ENCODE data around the gene COMMD10. TPM values are rescaled to one million over a fixed set of nuclear protein-coding genes. Genes with fewer than 3 reads are reported as not detected.
A peak's percentile ranks its signal among the peaks of the same experiment; 100 is the strongest.

Gene COMMD10
- total and polyA plus RNA-seq, 5 donors from 2014 or later = 32.7 to 58.6 (median 46.1) TPM

GRCh38 chr5:116046261-116046660, 38.6 kb upstream of the COMMD10 start:
- no peaks in the 10 kb centered on the region for H3K36me3 ChIP-seq (ENCODE audit: control insufficient read depth, insufficient read depth, low read length)
- Mint-ChIP-seq H3K4me3 (no peak overlapping the region), H3K27ac (no peak overlapping the region), H3K4me1 (no peaks in the 10 kb centered on the region), H3K27me3 (peaks cover 22% of the 10 kb centered on the region), H3K36me3 (no peaks in the 10 kb centered on the region), H3K9me3 (no peaks in the 10 kb centered on the region)
- H3K4me3 ChIP-seq (ENCODE audit: low read depth, low read length) = no peak overlapping the region
- peaks cover 13% of the 10 kb centered on the region for H3K27me3 ChIP-seq (ENCODE audit: control insufficient read depth, insufficient read depth, low read length)
- ATAC-seq (ENCODE audit: low read depth in 2 of 2) (no peak), DNase-seq (no peak)
- no peaks in the 10 kb centered on the region for H3K4me1 ChIP-seq (ENCODE audit: control insufficient read depth, insufficient read depth, low read length, poor library complexity, severe bottlenecking)
- H3K27ac ChIP-seq (ENCODE audit: insufficient read depth, low read length, poor library complexity, severe bottlenecking) = no peak overlapping the region
- H3K9me3 ChIP-seq (ENCODE audit: control insufficient read depth in 2 of 2, low read length in 2 of 2) = no peaks in the 10 kb centered on the region

- H3K9me3 Mint-ChIP-seq = no peaks in the 10 kb centered on the region
- Histone ChIP-seq H3K27ac (ENCODE audit: insufficient read depth, low read length, poor library complexity, severe bottlenecking) (no peak overlapping the region), H3K36me3 (ENCODE audit: control insufficient read depth, insufficient read depth, low read length) (no peaks in the 10 kb centered on the region), H3K4me3 (ENCODE audit: low read depth, low read length) (no peak overlapping the region), H3K4me1 (ENCODE audit: control insufficient read depth, insufficient read depth, low read length, poor library complexity, severe bottlenecking) (no peaks in the 10 kb centered on the region), H3K9me3 (ENCODE audit: control insufficient read depth in 2 of 2, low read length in 2 of 2) (no peaks in the 10 kb centered on the region), H3K27me3 (ENCODE audit: control insufficient read depth, insufficient read depth, low read length) (peaks cover 12% of the 10 kb centered on the region)
- no peak overlapping the region for H3K27ac Mint-ChIP-seq
- ATAC-seq (ENCODE audit: low read depth in 2 of 2) (no peak), DNase-seq (no peak)
- H3K4me1 Mint-ChIP-seq = no peaks in the 10 kb centered on the region
- no peaks in the 10 kb centered on the region for H3K36me3 Mint-ChIP-seq
- peaks cover 22% of the 10 kb centered on the region for H3K27me3 Mint-ChIP-seq
- H3K4me3 Mint-ChIP-seq = no peak overlapping the region
Observed at GRCh38 chr5:116046823-116047222, 38.0 kb upstream of the COMMD10 start.

DNA sequence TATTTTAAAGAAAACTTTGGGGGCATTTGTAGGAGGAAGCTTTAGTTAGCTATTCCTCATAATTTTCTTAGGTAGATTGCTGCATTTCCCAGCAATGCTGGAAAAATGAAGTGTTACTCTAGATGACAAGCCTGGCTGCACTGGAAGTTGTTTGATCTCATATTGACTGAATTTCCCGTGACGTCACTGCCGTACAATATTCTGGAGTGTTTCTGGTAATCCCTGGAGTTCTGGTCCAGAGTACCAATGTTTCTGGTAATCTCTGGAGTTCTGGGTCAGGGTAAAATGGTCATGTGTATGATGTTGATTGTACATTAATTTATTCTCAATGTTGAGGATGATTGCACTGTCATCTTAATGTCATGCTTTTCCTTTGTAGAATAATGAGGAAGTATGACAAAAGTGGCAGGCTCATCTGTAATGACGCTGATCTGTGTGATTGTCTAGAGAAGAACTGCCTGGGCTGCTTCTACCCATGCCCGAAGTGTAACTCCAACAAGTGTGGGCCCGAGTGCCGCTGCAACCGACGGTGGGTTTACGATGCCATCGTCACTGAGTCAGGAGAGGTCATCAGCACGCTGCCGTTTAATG, 26.4 kb upstream of the COMMD10 start:
- H3K4me1 Mint-ChIP-seq = no peaks in the 10 kb centered on the region
- peaks cover 9% of the 10 kb centered on the region for H3K27me3 ChIP-seq (ENCODE audit: control insufficient read depth, insufficient read depth, low read length)
- H3K9me3 ChIP-seq (ENCODE audit: control insufficient read depth in 2 of 2, low read length in 2 of 2) = no peaks in the 10 kb centered on the region
- no peaks in the 10 kb centered on the region for H3K4me1 ChIP-seq (ENCODE audit: control insufficient read depth, insufficient read depth, low read length, poor library complexity, severe bottlenecking)
- H3K27ac ChIP-seq (ENCODE audit: insufficient read depth, low read length, poor library complexity, severe bottlenecking) = no peak overlapping the region
- H3K36me3 ChIP-seq (ENCODE audit: control insufficient read depth, insufficient read depth, low read length) = no peaks in the 10 kb centered on the region
- peaks cover 0 to 2% (median 0%) of the 10 kb centered on the region in 7 donors for H3K9me3 Mint-ChIP-seq
- no peaks in the 10 kb centered on the region for H3K36me3 Mint-ChIP-seq
- H3K4me3 Mint-ChIP-seq = no peak overlapping the region
- DNase-seq = no peak
- no peak overlapping the region for H3K4me3 ChIP-seq (ENCODE audit: low read depth, low read length)
- no peak overlapping the region for H3K27ac Mint-ChIP-seq
- peaks cover 15% of the 10 kb centered on the region for H3K27me3 Mint-ChIP-seq
- no peak for ATAC-seq (ENCODE audit: low read depth in 2 of 2)

GRCh38 chr5:116062352-116062751, 22.5 kb upstream of the COMMD10 start:
- Mint-ChIP-seq H3K9me3 (no peaks in the 10 kb centered on the region), H3K27me3 (peaks cover 24% of the 10 kb centered on the region), H3K36me3 (no peaks in the 10 kb centered on the region), H3K4me1 (no peaks in the 10 kb centered on the region), H3K4me3 (no peak overlapping the region), H3K27ac (no peak overlapping the region)
- no peak for ATAC-seq (ENCODE audit: low read depth in 2 of 2)
- H3K9me3 ChIP-seq (ENCODE audit: control insufficient read depth in 2 of 2, low read length in 2 of 2) = no peaks in the 10 kb centered on the region
- no peaks in the 10 kb centered on the region for H3K4me1 ChIP-seq (ENCODE audit: control insufficient read depth, insufficient read depth, low read length, poor library complexity, severe bottlenecking)
- no peak overlapping the region for H3K27ac ChIP-seq (ENCODE audit: insufficient read depth, low read length, poor library complexity, severe bottlenecking)
- peaks cover 15% of the 10 kb centered on the region for H3K27me3 ChIP-seq (ENCODE audit: control insufficient read depth, insufficient read depth, low read length)
- H3K4me3 ChIP-seq (ENCODE audit: low read depth, low read length) = no peak overlapping the region
- H3K36me3 ChIP-seq (ENCODE audit: control insufficient read depth, insufficient read depth, low read length) = no peaks in the 10 kb centered on the region
- no peak for DNase-seq

DNA sequence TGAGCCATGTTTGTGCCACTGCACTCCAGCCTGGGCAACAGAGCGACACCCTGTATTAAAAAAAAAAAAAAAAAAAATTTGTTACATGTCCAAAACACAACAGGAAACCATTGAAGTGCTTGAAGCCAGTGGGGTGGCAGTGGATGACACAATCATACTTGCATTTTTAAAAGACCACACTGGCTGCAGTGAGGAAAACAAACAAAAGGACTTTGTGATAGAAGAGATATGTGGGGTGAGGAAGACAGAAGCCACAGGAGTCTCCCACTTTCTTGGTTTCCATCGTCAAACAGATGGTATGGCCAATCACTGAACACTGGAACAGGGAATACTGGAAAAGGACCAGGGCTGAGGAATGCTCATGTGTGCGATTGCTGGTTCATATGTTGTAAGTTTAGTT, 20.9 kb upstream of the COMMD10 start:
- Histone ChIP-seq H3K4me1 (ENCODE audit: control insufficient read depth, insufficient read depth, low read length, poor library complexity, severe bottlenecking) (no peaks in the 10 kb centered on the region), H3K9me3 (ENCODE audit: control insufficient read depth in 2 of 2, low read length in 2 of 2) (no peaks in the 10 kb centered on the region), H3K27ac (ENCODE audit: insufficient read depth, low read length, poor library complexity, severe bottlenecking) (no peak overlapping the region), H3K4me3 (ENCODE audit: low read depth, low read length) (no peak overlapping the region), H3K36me3 (ENCODE audit: control insufficient read depth, insufficient read depth, low read length) (no peaks in the 10 kb centered on the region), H3K27me3 (ENCODE audit: control insufficient read depth, insufficient read depth, low read length) (peaks cover 18% of the 10 kb centered on the region)
- no peaks in the 10 kb centered on the region for H3K4me1 Mint-ChIP-seq
- H3K27ac Mint-ChIP-seq = no peak overlapping the region
- H3K27me3 Mint-ChIP-seq = peaks cover 30% of the 10 kb centered on the region
- ATAC-seq (ENCODE audit: low read depth in 2 of 2) (no peak), DNase-seq (no peak)
- H3K9me3 Mint-ChIP-seq = no peaks in the 10 kb centered on the region
- H3K36me3 Mint-ChIP-seq = no peaks in the 10 kb centered on the region
- H3K4me3 Mint-ChIP-seq = no peak overlapping the region

DNA sequence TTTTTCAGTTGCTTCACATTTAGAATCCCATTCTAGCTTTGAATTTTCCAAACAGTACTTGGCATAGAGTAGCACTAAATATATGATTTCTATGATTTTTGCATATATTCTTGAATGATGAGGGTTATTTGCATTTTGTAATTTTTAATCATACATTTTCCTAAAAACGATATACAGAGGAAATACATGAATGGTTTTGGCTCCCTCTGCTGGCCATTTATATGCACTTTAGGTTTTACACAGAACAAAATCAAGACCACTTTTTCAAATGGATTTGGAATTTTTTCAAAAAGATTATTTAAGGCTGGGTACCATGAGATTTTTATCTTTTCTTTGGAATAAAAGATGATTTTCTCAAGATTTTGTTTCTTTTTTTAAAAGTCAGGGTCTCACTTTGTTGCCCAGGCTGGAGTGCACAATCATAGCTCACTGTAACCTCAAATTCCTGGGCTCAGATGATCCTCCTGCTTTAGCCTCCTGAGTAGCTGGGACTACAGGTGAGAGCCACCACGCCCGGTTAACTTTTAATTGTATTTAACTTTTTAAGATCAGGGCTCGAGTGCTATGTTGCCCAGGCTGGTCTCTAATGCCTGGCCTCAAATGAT, 16.7 kb upstream of the COMMD10 start:
- peak in 2 of 3 donors; percentile 44 to 71 for DNase-seq
- H3K36me3 ChIP-seq (ENCODE audit: control insufficient read depth, insufficient read depth, low read length) = no peaks in the 10 kb centered on the region
- H3K36me3 Mint-ChIP-seq = no peaks in the 10 kb centered on the region
- no peak overlapping the region for H3K27ac Mint-ChIP-seq
- peaks cover 24% of the 10 kb centered on the region for H3K27me3 ChIP-seq (ENCODE audit: control insufficient read depth, insufficient read depth, low read length)
- no peaks in the 10 kb centered on the region for H3K4me1 Mint-ChIP-seq
- no peak overlapping the region for H3K4me3 ChIP-seq (ENCODE audit: low read depth, low read length)
- H3K9me3 ChIP-seq (ENCODE audit: control insufficient read depth in 2 of 2, low read length in 2 of 2) = no peaks in the 10 kb centered on the region
- ATAC-seq (ENCODE audit: low read depth in 2 of 2) = no peak
- H3K4me1 ChIP-seq (ENCODE audit: control insufficient read depth, insufficient read depth, low read length, poor library complexity, severe bottlenecking) = no peaks in the 10 kb centered on the region
- H3K4me3 Mint-ChIP-seq = no peak overlapping the region
- H3K27me3 Mint-ChIP-seq = peaks cover 33% of the 10 kb centered on the region
- no peak overlapping the region for H3K27ac ChIP-seq (ENCODE audit: insufficient read depth, low read length, poor library complexity, severe bottlenecking)
- H3K9me3 Mint-ChIP-seq = no peaks in the 10 kb centered on the region

GRCh38 chr5:116071211-116071610, 13.6 kb upstream of the COMMD10 start:
- Histone ChIP-seq H3K9me3 (ENCODE audit: control insufficient read depth in 2 of 2, low read length in 2 of 2) (no peaks in the 10 kb centered on the region), H3K36me3 (ENCODE audit: control insufficient read depth, insufficient read depth, low read length) (no peaks in the 10 kb centered on the region), H3K27ac (ENCODE audit: insufficient read depth, low read length, poor library complexity, severe bottlenecking) (no peak overlapping the region), H3K27me3 (ENCODE audit: control insufficient read depth, insufficient read depth, low read length) (peaks cover 25% of the 10 kb centered on the region), H3K4me1 (ENCODE audit: control insufficient read depth, insufficient read depth, low read length, poor library complexity, severe bottlenecking) (no peaks in the 10 kb centered on the region), H3K4me3 (ENCODE audit: low read depth, low read length) (no peak overlapping the region)
- no peak overlapping the region for H3K27ac Mint-ChIP-seq
- H3K36me3 Mint-ChIP-seq = no peaks in the 10 kb centered on the region
- no peak for ATAC-seq (ENCODE audit: low read depth in 2 of 2)
- peaks cover 0 to 5% (median 0%) of the 10 kb centered on the region in 4 donors for H3K4me1 Mint-ChIP-seq
- no peaks in the 10 kb centered on the region for H3K9me3 Mint-ChIP-seq
- no peak overlapping the region for H3K4me3 Mint-ChIP-seq
- DNase-seq = no peak
- peaks cover 26% of the 10 kb centered on the region for H3K27me3 Mint-ChIP-seq

GRCh38 chr5:116075191-116075831, 9.5 kb upstream of the COMMD10 start:
- H3K27ac Mint-ChIP-seq = no peak overlapping the region
- peaks cover 18% of the 10 kb centered on the region for H3K27me3 Mint-ChIP-seq
- H3K36me3 ChIP-seq (ENCODE audit: control insufficient read depth, insufficient read depth, low read length) = no peaks in the 10 kb centered on the region
- H3K4me3 ChIP-seq (ENCODE audit: low read depth, low read length) = no peak overlapping the region
- peaks cover 18% of the 10 kb centered on the region for H3K27me3 ChIP-seq (ENCODE audit: control insufficient read depth, insufficient read depth, low read length)
- no peak for ATAC-seq (ENCODE audit: low read depth in 2 of 2)
- no peaks in the 10 kb centered on the region for H3K4me1 ChIP-seq (ENCODE audit: control insufficient read depth, insufficient read depth, low read length, poor library complexity, severe bottlenecking)
- H3K9me3 Mint-ChIP-seq = peaks cover 0 to 1% (median 0%) of the 10 kb centered on the region in 7 donors
- no peaks in the 10 kb centered on the region for H3K9me3 ChIP-seq (ENCODE audit: control insufficient read depth in 2 of 2, low read length in 2 of 2)
- H3K36me3 Mint-ChIP-seq = no peaks in the 10 kb centered on the region
- peaks cover 0 to 5% (median 2%) of the 10 kb centered on the region in 4 donors for H3K4me1 Mint-ChIP-seq
- H3K27ac ChIP-seq (ENCODE audit: insufficient read depth, low read length, poor library complexity, severe bottlenecking) = no peak overlapping the region
- no peak overlapping the region for H3K4me3 Mint-ChIP-seq
- no peak for DNase-seq
